CD4-positive, alpha-beta T cell treated with Interleukin-6 for 4 hours (primary cell): ENCODE results near the gene CDKN2AIP.

ENCODE experiments used
- DNase-seq: peaks from one replicate; pipeline ENCODE4 v3.0.0-alpha.2; 2020; ENCODE audit warnings: mixed read lengths

The CDKN2AIP gene, protein sequence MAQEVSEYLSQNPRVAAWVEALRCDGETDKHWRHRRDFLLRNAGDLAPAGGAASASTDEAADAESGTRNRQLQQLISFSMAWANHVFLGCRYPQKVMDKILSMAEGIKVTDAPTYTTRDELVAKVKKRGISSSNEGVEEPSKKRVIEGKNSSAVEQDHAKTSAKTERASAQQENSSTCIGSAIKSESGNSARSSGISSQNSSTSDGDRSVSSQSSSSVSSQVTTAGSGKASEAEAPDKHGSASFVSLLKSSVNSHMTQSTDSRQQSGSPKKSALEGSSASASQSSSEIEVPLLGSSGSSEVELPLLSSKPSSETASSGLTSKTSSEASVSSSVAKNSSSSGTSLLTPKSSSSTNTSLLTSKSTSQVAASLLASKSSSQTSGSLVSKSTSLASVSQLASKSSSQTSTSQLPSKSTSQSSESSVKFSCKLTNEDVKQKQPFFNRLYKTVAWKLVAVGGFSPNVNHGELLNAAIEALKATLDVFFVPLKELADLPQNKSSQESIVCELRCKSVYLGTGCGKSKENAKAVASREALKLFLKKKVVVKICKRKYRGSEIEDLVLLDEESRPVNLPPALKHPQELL

DNA sequence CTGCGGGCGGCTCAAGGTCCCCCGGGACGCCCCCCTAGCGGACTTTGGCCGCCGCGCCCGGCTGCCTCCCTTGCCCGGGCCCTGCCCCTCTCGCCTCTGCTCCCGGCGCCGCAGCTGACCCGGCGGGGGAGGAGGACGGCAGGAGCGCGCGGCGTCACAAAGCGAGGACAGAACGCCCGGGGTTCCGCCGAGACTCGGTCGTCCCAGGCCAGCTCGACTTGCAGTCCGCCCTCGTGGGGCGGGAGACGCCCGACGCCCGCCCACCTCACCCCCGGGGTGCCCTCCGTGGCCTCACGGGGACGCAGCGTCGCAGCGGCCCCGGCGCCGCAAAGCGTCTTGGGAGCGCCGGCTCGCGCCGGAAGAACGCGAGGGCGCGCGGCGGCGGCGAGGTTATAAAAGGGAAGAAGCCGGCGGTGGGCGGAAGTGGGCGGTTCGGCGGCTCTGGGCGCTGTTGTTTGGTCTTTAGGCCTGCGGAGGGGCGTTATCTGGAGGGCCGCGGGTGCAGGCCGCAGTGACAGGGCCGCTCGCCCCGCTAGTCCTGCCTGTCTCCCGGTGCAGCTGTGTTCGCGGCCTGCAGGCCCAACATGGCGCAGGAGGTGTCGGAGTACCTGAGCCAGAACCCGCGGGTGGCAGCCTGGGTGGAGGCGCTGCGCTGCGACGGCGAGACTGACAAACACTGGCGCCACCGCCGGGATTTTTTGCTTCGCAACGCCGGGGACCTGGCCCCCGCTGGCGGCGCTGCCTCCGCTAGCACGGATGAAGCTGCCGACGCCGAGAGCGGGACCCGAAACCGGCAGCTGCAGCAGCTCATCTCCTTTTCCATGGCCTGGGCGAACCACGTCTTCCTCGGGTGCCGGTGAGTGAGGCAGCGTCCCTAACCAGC lies at the start of gene CDKN2AIP:
CDKN2AIP (plus strand) TSS at position 423 of the 883 bp plus-strand sequence; CDS start at position 585, 162 bp downstream.
- peak; percentile 96 for DNase-seq

DNA sequence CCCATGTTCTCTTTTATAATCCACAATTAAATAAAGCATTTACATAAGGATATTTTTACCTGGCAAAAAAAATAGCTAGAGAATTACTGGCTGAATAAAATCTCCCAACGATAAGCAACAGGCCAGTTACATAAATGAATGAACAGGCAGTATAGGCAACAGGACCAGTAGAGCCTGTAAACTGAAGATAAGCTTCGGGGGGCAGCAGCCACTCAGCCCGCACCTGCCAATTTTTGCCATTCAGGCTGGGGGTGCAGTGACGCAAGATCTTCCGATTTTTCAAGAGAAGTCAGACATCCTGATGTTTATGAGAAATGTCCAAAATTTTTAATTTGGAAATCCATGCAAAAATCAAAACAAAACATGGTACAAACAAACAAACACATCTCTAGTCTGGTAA lies 49.0 kb upstream of the CDKN2AIP start:
- DNase-seq, result no peak

DNA sequence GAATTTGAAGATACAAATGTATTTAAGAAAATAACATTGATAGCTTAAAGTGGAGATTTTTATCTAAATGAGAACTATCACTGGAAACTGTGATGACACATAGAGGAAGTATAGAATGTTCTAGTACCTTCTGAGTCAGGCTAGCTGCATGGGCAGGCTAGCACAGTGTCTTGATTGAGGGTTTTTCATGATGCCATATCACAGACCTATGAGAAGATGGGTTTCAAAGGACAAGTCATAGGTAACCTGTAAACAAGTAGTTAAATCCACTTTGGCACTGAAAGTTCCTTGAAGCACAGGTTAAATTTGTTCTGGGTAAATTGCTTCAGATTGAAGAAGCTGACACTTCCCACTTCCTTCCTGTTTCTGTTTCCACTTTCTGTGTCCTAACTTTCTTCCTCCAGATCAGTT lies 48.2 kb upstream of the CDKN2AIP start:
- no peak for DNase-seq

DNA sequence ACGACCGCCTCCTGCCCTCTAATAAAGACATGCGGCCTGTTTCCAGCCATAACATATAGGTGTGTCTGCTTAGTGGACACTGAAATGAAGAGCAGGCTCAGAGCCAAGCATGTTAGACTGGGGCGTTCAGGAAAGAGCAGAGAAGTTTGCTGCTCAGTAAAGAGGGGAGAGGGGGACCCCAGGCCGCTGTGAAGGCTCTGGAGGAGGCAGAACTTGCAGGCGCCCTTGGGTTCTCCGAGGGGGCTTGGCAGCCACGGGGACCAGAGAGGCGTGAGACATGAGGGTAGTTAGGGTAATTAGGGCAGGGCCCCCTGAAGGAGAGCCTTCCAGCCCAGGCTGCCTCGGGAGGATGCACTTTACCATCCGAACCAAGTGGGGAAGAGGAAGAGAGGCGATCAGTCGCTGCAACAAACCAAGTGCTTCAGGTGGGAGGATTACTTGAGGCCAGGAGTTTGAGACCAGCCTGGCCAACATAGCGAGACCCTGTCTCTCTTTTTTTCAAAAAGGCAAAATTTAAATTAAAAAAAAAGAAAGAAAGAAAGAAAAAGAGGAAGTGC lies 46.6 kb upstream of the CDKN2AIP start:
- no peak for DNase-seq

DNA sequence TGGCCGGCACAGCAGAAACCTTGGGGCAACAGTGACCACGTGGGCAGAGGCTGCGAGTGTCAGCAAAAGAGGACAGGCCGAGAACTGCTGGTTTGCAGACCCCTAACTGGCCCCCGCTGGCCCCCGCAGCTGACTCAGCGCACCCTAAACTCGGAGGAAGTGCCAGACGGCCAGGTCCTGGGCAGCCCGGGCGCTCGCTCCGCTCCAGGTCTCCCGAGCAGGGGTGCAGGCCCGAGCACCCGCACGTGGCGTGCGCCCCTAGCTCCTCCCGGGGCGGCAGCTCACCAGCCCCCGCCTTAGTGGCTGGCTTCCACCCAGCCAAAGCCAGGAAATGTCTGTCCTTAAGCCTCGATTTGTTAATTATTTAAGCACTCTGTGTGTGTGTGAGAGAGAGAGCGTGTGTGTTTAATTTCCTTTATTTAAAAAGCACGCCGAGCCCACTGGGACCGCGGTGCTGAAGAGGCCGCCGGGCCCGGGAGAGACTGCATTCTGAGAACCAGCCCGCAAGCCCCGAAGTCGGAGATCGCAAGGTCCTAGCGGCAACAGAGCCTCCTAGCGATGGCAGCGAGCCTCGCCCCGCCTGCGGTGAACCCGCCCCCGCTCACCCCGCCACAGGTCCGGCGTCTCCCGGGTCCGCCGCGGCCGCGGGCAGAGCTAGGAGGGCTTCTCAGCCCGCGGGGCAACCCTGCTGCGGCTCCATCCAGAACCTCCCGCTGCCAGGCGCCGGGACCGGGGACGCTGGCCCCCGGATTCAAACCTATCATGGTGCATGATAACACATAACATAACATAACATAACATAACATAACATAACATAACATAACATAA lies 45.9 kb upstream of the CDKN2AIP start:
- peak; percentile 74 for DNase-seq

DNA sequence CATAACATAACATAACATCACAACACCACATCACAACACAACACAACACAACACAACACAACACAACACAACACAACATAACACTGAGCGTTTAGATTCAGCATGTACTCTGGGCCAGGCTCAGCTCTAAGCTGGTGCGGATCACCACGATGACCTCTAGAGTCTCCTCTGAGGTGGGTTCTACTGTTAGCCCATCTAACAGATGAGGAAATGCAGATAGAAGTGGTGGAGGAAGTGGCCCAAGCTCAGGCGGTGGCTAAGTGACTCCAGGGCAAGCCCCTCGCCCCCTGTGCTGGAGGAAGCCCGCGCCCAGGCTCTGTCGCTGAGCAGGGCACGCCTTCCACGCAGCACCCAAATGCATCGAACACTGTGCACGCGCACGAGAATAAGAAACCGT lies 45.3 kb upstream of the CDKN2AIP start:
- no peak for DNase-seq

DNA sequence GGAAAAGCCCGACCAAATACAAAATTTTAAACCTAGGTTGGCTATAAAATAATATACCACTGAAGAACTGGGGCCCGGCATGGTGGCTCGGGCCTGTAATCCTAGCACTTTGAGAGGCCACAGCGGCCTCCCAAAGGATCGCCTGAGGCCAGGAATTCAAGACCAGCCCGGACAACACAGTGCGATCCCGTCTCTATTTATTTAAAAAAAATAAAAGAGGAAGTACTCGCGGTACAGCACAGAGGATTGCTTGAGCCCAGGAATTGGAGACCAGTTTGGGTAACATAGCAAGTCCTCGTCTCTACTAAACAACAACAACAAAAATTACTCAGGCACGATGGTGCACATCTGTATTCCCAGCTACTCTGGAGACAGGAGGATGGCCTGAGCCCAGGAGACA lies 44.8 kb upstream of the CDKN2AIP start:
- no peak for DNase-seq

DNA sequence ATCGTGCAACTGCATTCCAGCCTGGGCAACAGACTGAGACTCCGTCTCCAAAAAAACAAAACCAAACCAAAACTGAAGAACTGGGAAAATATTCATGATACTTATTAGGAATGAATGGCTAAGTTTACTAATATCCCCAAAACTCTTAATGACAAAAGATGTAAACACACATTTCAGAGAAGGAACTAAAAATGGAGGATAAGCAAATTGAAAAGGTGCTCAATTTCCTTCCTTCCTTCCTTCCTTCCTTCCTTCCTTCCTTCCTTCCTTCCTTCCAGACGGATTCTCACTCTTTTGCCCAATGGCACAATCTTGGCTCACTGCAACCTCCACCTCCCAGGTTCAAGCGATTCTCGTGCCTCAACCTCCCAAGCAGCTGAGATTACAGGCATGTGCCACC lies 44.4 kb upstream of the CDKN2AIP start:
- no peak for DNase-seq

DNA sequence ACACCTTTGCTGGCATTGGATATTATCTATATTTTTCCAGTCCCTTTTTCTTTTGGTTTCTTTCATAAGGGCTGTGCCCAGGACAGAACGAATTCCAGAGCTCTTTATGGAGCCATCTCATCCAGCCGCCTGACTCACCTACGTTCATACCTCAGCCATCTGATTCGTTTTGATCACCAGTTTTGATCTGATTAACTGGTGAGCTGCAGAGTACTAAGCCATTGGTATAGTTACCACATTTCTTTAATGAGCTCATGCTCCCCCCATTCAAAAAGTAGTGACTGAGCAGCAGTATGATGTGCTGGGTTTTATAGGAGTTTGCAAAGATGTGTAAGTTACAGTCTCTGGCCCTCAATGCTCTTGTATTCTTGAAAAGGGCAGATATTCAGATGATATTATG lies 43.0 kb upstream of the CDKN2AIP start:
- no peak for DNase-seq

DNA sequence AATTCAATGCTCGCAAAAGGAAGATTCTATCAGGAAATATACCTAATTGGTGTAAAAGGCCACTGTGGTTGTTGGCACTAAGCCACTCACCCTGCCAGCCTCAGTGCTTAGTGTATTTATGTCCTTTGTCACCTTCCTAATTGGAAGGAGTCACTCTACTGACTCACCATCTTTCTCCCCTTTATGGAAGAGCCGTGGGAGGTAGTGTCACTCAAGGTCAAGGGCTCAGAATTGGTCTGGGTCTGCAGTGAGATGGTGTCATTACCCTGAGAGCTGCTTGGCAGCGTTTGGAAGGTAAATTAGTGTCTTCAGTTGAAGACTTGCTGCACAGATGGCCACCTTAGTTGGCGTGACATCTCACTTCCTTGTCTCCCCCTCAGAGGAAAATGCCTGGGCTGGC lies 41.7 kb upstream of the CDKN2AIP start:
- DNase-seq, result no peak

DNA sequence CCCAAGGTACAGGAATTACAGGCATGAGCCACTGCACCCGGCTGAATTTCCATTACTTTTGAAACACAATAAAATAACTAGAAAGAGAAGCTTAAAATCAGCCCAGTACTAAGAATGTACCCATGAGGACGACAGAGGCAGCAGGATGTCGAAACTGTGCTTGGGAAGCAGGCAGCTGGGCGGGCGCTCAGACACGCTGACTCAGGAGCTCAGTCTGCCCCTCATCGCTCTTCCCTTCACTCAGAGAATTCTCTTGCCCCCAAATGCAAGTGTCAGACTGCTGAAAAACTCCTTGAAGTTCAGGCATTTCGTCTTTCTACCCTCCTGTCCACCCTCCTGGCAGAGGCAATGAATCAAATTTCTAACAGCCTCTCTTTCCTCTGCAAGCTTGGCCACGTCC lies 41.0 kb upstream of the CDKN2AIP start:
- DNase-seq, result no peak

DNA sequence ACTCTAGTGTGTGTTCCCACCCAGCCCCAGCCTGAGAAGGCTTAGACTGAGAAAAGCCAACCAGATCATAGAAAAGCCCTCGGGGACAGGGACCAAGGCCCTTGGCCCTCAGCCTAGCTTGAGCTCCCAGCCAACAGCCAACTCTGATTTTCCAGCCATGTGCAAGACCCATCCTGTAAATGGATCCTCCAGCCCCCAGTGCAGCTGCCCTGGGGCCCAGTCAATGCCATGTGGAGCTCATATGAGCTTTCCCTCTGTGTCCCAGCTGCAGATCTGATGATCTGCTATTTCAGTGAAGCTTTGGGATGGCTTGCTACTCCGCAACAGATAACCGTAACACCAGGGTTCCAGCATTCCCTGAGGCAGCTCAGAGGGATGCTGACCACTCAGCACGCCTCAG lies 40.5 kb upstream of the CDKN2AIP start:
- no peak for DNase-seq

DNA sequence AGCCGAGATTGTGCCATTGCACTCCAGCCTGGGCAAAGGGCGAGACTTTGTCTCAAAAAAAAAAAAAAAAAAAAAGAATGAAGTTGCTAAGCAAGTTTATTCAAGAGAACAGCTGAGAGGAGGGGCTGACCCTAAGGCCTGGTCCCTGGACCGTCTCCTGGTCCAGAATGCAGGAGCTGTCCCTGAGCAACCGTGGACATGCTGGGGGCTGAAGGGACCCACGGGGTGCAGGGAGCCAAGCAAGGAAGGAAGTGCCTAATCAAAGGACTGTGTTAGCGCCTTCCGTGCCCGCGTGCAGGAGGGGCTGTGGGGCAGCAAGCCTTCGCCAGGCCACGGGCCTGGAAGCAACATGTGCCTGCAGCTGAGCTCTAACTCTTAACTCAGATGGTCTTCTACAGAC lies 39.1 kb upstream of the CDKN2AIP start:
- no peak for DNase-seq

DNA sequence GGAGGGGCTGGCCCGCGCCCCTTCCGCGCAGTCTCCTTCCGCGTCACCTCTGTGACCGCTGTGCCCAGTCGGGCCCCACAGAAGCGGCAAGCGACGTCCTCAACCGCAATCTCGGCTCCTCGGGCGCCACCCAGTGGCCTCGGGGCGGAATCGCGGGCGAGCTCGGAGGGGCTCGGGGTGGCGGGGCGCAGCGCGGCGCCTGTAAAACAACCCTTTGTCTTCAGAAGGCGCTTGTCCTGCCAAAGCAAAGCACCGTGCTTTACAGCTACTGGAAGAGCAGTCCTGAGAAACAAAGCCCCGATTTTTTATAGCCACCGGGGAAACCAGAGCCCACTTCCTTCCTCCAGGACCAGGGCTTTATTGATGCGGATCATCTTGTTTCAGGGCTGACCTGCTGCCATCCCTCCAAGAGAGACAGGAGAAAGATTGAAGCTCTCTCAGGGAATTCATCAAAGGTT lies 37.3 kb upstream of the CDKN2AIP start:
- peak; percentile 92 for DNase-seq

DNA sequence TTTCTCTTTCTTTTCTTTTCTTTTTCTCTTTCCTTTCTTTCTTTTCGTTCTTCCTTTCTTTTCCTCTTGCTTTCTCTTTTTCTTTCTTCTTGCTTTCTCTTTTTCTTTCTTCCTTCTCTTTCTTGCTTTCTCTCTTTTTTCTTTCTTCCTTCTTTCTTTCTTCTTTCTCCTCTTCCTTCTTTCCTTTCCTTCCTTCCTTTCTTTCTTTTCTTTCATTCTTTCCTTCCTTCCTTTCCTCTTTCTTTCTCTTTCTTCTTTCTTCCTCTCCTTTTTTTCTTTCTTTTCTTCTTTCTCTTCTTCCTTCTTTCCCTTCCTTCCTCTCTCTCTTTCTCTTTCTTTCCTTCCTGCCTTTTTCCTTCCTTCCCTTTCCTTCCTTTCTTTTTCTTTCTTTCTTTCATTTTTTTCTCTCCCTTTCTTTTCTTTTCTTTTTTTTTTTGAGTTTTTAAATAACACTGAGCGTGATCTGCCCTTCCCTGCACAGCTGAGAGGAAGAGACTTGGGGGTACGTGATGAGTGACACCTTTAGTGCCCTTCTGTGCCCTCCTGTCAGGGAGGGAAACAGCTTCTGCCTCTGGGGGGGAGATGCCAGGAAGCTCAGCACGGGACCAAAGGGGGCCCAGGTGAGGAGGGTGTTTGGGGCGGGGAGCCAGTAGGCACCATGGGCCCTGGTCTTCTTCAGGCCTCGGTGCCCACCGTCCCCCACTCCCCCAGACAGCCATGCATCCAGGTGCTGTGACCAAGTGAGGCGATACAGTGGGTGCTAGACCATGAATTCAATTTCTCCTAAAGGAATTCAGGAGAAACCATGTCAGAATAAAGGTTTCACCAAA lies 36.6 kb upstream of the CDKN2AIP start:
- no peak for DNase-seq

DNA sequence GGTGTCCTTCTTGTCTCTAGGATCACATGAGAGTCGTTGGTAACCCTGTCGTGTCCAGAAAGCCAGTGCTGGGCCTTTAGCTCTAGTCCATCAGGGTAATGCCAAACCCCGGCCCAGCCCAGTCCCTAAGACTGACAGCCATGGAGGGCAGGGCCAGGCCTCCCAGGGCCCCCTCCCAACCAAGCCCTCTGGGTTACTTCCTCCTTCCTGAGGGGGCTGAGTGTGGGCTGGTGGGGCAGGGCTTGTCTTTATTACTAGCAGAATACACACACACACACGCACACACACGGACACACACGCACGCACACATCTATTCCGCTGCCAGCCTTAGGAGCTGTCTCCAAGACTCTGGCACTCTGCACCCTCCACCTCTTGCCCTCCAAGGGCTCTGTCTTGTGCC lies 35.6 kb upstream of the CDKN2AIP start:
- no peak for DNase-seq

DNA sequence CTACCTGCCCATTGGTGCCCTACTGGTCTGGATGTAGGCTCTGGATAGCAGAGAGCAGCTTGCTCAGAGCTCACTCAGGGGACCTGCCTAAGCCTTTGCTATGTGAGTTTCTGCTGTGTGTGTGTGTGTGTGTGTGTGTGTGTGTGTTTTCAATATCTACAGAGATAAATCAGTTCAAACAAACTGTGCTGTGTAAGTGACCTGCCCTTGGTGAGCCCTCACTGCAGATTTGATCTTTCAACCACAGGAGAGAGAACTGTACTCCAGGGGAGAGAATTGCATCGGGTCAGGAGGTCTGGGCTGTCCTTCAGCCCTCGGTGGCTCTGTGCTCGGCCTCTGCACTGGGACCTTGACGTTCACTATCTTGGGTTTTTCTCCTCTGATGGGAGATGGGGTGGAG lies 35.0 kb upstream of the CDKN2AIP start:
- DNase-seq, result no peak

DNA sequence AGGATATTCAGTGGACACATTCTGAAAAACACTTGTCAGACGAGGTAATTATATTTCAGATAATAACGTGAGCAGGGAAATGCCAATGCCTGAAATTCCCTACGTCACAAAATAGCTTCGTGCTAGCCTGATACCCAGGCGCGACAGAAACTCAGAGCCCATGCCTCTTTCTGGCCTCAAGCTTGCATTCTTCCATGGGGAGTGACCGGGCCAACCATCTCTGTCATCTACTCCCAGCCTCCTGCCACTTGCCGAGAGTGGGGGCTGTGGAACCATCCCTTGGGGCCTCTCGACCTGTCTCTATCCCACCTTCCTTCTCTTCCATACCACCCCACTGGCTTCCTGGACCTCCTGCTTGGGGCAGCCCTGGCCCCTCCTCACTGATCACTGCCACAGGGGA lies 34.5 kb upstream of the CDKN2AIP start:
- no peak for DNase-seq

DNA sequence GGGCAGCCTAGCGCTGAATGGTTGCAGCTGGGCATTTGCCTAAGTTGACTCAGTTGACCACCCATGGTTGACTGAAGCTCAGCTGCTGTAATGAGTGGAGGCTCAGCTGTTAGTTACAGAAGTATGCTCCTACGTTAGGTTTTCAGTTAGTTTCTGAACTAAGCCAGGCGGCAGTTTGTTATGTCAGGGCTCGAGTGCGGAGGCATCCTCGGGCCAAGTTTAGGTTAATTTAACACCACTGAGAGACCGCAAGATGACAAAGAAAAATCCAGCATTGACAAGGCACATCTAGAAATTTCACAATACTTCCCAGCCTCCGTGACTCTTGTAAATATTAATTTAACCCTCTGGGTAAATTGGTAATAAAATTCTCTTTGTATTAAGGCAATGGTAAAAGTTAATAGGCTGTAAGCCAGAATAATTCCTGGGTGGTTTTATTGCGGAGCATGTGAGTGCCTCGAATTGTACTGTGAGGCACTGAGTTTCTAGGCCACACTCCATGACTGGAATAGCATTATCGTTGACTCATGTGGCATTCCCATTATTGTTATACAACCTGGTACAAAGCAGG lies 33.1 kb upstream of the CDKN2AIP start:
- no peak for DNase-seq

DNA sequence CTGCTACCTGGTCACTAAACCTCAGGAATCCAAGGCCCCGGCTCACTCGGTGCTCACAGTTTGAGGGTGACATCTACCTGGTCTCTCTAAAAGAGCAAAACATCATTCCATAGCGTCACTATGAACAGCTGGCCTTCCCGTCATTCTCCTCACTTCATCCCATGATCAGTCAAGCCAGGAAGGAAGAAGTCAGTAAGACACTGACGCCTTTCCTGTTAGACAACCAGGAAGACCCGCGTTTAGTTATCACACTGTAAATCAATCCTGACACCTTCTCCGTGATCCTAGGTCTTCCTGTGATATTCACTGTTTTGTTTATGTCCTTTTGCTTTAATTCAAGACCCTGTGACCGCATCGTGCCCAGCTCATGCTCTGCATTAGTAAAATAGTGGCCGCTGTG lies 31.6 kb upstream of the CDKN2AIP start:
- DNase-seq, result no peak
